SKM-1 (cell line): Measurements from ENCODE around the gene NHSL1.

Experiments used
- DNase-seq: peaks from one replicate; lab custom pipeline; 2025; ENCODE audit not compliant: unreplicated experiment; lab: John Stamatoyannopoulos, UW

Gene NHSL1

GRCh38 chr6:138377042-138377441 is 122.3 kb downstream of the NHSL1 start:
- no peak for DNase-seq

- no peak for DNase-seq
Measured at GRCh38 chr6:138374815-138375214, 124.5 kb downstream of the NHSL1 start.

DNA sequence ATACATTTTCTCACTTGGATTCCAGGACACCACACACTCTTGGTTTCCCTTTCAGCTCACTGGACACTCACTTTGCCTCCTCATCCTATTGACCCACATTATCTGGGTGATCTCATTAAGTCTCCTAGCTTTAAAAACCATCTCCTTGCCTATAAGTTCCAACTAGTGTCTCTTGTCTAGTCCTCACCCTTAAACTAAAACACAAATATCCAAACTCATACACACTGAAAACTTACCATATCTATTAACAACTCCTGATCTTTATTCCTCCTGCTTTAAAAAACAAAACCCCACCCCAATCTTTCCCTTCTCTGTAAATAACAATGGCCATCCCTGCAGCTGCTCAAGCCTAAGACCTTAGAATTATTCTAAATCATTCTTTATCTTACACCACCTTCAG is 125.1 kb downstream of the NHSL1 start:
- no peak for DNase-seq

DNA sequence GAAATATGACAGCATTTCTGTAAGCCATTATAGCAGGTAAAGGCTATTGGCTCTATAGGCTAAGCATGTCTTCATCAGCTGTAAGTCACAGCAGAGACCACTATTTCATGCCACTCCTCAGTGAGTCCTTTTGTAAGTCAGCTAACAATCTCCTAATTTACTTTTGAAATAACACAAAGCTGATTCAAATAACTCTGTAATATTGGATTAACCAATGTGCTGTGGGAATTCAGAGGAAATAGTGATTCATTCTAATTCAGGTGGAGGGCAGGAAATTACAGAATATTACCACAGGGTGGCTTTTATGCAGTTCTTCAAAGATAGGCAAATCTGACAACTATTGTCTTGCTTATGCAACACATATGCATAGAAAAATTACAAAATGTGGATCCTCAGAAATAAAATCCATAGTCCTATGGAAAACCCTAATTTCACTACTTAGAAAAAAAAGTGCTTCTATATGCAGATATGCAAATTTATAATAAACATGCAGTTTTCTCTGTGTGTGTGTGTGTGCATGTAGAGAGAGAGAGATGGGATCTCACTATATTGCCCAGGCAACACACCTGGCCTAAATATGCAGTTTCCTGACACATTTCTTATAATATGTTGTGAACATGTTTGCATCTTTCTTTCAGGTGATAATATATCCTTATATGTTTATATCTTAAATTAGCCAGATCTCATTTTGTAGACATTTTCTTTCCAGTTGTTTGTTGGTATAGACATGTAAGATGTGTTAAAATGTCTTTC is 126.4 kb downstream of the NHSL1 start:
- DNase-seq = no peak
